GM18868 (cell line): ENCODE results near the gene C1orf185.
"Not testable (repeated sequence)": the region's sequence is repeated elsewhere in the genome, so short reads cannot be mapped to it uniquely, and the experiment has no call there.

Source experiments
- ATAC-seq: cut with Tn5 transposase; IDR thresholded peaks from one replicate; pipeline ENCODE4 v1.9.1; 2021; ENCODE audit warnings: mild to moderate bottlenecking, moderate library complexity; ENCODE audit not compliant: unreplicated experiment

C1orf185 gene

GRCh38 chr1:51101976-51102375 lies at the start of gene C1orf185:
Gene C1orf185, plus strand, starts transcription at chr1:51102228. Its CDS starts 6 bp downstream, at chr1:51102234.
- ATAC-seq: no peak

- no peak for ATAC-seq
These were observed 43.2 kb upstream of the C1orf185 start for GRCh38 chr1:51058858-51059257.

- no peak for ATAC-seq
These were observed 40.7 kb upstream of the C1orf185 start for GRCh38 chr1:51061231-51061918.

- ATAC-seq: no peak
These were observed 38.9 kb upstream of the C1orf185 start for GRCh38 chr1:51063121-51063520.

- ATAC-seq: no peak
These were observed 32.0 kb upstream of the C1orf185 start for GRCh38 chr1:51070011-51070410.

GRCh38 chr1:51070640-51071039 lies 31.4 kb upstream of the C1orf185 start:
- ATAC-seq: no peak

- no peak for ATAC-seq
These were observed 30.6 kb upstream of the C1orf185 start for GRCh38 chr1:51071291-51072042.

GRCh38 chr1:51072043-51072439 lies 30.0 kb upstream of the C1orf185 start:
- no peak for ATAC-seq

GRCh38 chr1:51072651-51073050 lies 29.4 kb upstream of the C1orf185 start:
- no peak for ATAC-seq

GRCh38 chr1:51073456-51073855 lies 28.6 kb upstream of the C1orf185 start:
- ATAC-seq: no peak

GRCh38 chr1:51086496-51087271 lies 15.3 kb upstream of the C1orf185 start:
- ATAC-seq: no peak

GRCh38 chr1:51088474-51088873 lies 13.6 kb upstream of the C1orf185 start:
- no peak for ATAC-seq

- ATAC-seq: no peak
These were observed 8.4 kb upstream of the C1orf185 start for GRCh38 chr1:51093581-51093980.

- ATAC-seq: no peak
These were observed 4.9 kb upstream of the C1orf185 start for GRCh38 chr1:51097171-51097570.

GRCh38 chr1:51100264-51100880 lies 1.7 kb upstream of the C1orf185 start:
- ATAC-seq: peak; percentile 91

GRCh38 chr1:51114137-51114536 lies 12.1 kb downstream of the C1orf185 start:
- no peak for ATAC-seq

GRCh38 chr1:51115714-51116404 lies 13.8 kb downstream of the C1orf185 start:
- no peak for ATAC-seq

- no peak for ATAC-seq
These were observed 17.3 kb downstream of the C1orf185 start for GRCh38 chr1:51119331-51119730.

- no peak for ATAC-seq
These were observed 18.6 kb downstream of the C1orf185 start for GRCh38 chr1:51120629-51121028.

GRCh38 chr1:51127152-51127551 lies 25.1 kb downstream of the C1orf185 start:
- not testable (repeated sequence) for ATAC-seq

- ATAC-seq: peak; percentile 37
These were observed 29.2 kb downstream of the C1orf185 start for GRCh38 chr1:51131185-51131584.
